Urothelium cell line (cell line): ENCODE results near the gene SYK.
"Not testable (repeated sequence)": the region's sequence is repeated elsewhere in the genome, so short reads cannot be mapped to it uniquely, and the experiment has no call there.

ENCODE experiments used
- DNase-seq: peaks from one replicate; pipeline ENCODE4 v3.0.0; 2011; ENCODE audit warnings: low spot score, mixed read lengths
- FAIRE-seq: peaks from 2 replicates; lab custom pipeline; 2011; peaks lifted over from hg19 to GRCh38; lab: Jason Lieb, UNC

SYK gene

DNA sequence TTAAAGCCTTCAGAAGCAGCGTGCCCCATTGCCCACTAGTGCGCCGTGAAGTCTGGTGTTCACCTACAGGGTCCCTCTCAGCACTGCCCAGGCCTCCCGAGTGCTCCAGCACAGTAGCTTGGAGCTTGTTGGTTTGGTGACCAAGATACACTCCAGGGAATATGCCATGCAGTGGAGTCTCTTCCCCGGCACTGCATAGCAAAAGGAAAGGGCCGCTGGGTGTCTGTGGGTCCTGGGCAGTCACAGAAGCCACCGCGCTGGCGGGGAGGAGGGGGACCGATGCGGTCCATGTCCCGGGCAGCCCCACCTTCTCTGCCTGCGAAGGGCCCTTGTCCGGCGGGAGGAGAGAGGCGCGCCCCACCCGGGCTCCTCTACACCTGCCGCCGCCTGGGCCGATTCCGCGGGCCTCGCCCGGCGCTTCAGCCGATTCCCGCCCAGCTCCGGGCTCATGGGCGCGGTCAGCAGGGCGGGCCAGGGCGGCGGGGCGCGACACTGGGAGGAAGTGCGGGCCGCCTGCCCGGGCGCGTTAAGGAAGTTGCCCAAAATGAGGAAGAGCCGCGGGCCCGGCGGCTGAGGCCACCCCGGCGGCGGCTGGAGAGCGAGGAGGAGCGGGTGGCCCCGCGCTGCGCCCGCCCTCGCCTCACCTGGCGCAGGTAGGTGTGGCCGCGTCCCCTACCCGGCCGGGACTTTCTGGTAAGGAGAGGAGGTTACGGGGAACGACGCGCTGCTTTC lies at the start of gene SYK:
Gene SYK, plus strand, starts transcription at position 579 of the 732 bp plus-strand sequence. CDS start 42,080 bp downstream, outside the sequence.
- DNase-seq: no peak
- no peak for FAIRE-seq

DNA sequence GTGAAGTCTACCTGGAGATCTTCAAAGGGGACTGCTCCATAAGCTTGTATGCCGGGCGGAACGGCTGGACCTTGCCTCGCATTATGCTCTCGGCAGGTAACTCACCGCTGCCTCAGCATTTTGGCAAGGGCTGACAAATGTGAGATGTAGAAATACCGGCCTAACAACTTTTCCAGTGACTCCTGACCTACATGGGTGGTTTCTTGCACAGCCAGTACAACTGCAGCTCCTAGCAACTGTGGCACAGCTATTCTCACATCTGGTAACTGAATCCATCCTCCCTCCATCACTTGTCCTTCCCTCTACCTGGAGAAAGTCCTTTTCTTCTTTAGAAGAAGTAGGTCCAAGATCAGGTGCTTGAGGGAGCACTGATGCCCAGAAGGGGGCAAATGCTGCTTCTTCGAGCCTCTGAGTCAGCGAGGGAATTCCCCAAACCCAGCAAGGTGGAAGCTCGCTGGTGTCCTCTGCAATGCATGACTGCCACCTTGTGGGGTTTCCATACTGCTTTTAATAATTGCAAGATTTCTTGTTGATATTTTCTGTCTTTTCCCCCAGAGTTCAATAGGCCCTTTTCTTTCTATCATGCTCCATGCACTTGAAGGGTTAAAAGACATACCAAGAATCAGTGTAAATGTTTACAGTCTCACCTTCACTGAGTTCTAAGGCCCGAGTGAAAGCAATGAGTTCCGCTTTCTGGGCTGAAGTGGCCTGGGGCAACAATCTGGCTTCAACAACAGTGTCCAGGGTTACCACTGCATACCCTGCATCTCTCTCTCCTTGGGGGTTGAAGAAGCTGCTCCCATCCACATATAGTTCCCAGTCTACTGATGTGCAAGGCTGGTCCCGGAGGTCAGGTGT lies 45.9 kb upstream of the SYK start:
- FAIRE-seq, DNase-seq: not testable (repeated sequence)

DNA sequence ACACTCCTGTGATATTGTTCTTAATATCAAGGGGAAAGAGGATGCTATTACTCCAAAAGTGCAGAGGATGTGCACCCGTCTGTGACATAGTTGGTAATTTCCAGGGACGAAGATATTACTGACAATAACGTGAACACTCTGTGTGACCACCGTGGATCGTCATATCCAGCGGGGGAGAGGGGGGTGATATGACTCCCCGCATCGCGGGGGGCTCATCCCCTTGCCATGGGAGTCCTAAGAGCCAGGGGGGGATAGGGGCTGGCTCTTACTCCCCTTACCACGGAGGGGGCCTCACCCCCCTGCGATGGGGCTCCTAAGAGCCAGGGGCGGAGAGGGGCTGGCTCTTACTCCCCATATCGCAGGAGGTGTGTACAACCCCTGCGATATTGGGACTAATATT lies 41.0 kb upstream of the SYK start:
- DNase-seq: not testable (repeated sequence)
- peak; percentile 78 for FAIRE-seq

DNA sequence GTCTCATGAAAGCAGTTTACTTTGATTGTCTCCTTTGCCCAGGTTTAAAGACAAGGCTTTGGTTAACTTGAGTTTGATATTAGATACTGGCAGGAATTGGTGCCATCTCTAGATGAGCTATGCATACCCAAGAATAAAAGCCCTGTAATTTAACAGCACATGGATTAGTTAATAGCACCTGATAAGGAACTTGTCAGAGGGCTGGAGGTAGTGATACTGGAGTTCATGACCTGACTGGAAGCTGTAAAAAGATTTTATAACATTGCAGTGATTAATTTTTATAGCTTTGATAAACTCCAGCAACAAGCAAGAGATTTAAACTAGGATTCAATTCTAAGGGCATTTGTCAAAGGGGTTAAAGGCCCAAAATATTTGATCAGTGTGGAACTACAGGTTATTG lies 34.9 kb upstream of the SYK start:
- no peak for FAIRE-seq
- DNase-seq: no peak

DNA sequence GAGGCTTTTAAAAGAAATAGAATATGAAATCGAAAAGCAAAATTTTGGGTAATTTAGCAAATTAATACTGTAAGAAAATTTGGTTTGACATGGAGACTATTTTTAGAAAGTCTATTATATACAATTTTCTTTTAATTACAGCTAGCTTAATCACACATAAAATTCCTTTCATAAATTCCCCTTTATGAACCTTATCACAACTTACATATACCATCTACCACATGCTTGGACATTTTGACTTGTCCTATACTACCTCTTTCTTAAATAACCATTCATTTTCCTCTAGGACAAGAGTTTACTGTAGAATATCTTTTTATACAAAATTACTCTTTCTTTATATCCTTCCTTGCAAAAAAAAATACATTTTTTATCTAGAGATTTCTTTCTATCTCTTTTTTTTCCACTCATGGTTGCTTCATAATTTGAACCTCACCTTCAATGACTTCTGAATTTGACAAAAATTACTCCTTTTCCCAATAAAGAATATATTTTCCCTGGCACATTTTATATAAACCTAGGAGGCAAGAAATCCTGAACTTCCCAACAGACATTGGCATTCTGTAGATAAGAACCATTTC lies 34.0 kb upstream of the SYK start:
- FAIRE-seq (no peak), DNase-seq (no peak)

DNA sequence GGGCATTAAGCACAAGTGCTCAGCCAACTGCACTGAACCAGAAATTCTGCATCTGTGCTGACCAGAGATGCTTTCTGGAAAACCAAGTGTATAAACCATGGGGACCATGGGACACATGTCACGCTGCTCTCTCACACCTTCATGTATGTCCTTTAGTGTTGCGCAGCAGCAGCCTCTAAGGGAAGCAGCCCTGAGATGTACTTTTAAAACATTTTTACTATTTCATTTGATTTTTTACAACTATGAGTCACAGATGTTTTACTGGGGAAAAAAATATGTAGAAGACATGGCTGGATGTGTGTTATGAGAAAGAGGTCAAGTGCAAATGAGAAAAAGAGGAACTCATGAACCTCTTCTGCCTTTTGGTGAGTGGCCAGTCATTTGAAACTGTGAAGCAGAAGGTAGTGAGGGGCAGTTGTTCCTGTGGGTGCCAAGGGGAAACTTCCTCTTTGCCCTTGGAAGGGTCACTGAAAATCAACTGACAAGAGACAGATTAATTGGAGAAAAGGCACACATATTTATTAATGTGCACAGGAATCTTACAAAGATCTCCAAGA lies 31.4 kb upstream of the SYK start:
- no peak for DNase-seq
- no peak for FAIRE-seq

DNA sequence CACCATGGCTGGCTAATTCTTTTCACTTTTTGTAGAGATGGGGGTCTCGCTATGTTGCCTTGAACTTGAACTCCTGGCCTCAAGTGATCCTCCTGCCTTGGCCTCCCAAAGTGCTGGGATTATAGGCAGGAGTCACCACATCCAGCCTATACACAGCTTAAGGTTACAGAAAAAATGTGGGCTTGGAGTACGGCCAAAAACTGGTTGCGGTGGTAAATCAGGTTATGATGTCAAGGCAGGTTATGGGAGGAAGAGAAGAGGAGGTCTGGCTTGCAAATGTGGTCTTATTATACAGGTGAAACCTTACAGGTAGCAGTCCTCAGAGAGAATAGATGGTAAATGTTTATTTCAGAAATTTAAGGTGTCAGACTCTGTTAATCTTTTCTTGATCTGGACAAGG lies 30.7 kb upstream of the SYK start:
- no peak for DNase-seq
- no peak for FAIRE-seq

DNA sequence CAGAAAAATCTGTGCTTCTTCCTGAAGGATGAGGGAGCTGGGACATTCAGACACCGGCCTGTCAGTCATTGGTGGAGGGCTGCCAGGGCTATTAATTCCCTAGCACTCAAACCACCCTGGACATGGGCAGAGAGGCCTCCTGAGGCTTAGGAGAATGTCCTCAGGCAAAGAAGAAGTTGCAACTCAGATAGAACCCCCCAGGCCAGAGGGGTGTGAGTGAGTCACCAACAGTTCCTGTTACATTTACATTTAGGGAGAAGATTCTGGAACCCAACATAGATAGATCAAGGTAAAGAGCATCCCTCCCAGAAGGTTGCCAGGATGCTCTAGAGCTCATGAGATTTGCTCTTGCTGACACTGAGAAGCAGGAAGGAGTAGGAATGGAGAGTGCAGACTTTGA lies 29.2 kb upstream of the SYK start:
- no peak for DNase-seq
- no peak for FAIRE-seq

DNA sequence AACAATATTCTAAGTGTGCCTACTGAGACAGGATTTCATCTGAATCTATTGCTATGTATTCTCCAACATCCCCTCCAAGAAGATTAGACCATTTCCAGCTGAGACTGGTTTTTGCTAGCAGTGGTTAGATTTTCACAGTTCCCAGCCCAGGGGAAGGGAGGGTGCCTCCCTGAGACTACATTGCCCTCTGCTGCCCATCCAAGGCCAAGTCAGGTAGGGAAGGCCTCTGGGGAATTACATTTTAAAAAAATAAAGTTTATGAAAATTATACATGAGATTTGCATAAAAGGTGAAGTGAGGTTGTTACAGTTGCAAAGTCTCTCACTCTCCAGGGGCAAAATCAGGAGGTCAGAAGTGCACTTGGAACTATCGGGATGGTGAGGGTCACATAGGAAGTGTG lies 28.0 kb upstream of the SYK start:
- DNase-seq (peak; percentile 50), FAIRE-seq (no peak)

DNA sequence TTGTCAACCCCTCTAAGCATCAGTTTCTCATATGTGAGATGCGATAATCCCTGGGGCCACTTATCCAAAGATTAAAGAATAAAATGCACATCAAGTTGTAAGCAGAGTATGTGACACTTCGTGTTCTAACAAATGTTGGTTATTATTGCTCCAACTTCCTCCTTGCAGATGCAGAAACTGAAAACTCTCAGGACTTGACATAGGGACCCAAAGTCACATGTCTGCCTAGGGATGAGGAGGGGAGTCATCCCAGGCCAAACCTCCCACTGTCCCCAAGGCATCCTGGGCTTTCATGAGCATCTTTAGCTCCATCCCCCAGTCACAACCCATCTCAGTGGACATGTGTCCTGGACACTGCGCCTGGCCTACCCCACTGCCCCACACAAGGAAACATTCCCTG lies 27.5 kb upstream of the SYK start:
- DNase-seq (no peak), FAIRE-seq (no peak)

DNA sequence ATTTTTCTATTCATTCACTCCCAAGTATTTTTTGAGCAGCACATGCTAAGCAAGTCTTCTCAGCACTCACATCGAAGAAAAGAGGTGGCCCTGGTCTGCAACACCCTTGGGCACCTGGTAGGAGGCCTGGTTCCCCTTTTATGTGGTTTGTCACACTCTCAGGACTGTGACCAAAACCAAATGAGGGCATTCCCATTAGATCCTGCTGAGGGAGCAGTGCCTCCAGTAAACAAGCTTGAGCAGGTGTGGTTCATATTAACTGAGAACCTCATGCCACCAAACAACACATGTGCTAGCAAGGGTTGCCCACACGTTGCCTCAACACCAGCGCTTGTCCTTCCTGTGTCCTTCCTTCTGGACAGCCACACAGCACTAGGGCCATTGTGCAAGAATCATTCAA lies 26.9 kb upstream of the SYK start:
- FAIRE-seq: no peak
- DNase-seq: no peak

DNA sequence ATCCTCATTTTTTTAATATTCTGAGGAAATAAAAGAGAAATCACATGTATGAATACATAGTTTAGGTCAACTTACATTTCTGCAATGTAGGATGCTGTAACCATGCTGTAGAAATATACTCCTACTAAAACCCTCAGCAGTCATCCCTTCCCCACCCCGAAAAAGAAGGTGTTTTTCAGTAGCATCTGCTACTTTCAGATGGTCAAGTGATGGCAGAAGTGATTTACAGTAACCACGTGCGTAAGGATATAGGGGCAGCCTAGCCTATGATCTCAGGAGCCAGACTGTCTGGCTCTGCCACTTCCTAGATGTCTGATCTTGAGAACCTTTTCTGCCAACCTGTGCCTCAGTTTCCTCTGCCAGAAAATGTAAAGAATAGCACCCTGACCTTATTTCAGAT lies 26.0 kb upstream of the SYK start:
- DNase-seq: no peak
- FAIRE-seq: no peak

DNA sequence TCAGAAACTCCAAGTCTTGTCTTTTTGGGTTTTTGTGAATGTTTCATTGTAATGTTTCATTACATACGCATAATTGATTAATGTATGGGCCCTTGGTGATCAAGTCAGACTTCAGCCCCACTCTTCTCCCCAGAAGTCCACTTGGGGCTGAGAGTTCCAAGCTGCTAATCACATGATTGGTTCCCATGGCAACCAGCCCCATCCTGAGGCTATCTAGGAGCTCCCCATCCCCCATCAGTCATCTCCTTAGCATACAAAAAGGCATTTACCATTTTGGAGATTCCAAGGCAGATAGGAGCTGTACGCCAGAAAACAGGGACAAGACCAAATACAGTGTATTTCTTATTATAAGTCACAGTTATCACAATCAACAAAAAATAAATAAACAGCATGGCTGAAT lies 22.9 kb upstream of the SYK start:
- DNase-seq: no peak
- FAIRE-seq: no peak

DNA sequence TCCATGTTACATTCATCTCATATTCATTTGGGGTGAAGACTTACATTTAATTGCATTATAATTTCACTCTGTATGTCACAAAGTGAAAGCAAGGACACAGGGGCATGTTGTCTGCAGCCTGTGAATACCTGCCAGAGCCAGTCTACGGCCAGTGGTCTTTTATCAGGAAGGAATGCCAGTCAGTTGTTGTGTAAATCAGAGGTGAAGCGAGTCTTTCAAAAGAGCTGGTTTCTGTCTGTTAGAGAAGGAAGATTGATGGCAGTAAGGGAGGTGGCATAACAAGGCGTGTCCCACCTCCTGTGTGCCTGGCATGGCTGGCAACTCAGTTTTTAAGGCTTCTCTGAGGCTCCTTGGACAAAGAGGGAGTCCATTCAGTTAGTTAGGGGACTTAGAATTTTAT lies 18.1 kb upstream of the SYK start:
- FAIRE-seq: no peak
- DNase-seq: no peak

DNA sequence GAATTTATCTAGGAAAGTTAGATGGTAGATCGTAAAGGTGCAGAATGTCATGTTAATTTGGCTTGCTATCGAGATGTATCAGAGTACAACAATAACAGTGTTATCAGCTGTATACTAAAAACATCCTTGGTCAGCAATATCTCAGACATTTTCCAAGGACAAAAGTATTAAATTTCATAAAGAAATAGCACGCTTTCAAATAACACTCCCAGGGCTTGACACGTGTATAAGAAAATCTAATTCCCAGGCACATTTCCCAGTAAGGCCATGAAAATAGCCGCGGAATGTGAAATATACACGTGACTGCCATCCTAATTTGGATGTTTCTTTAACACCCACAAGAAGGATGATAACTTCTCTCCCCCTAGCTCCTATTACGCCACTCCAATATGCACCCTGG lies 17.7 kb upstream of the SYK start:
- DNase-seq: no peak
- FAIRE-seq: no peak

DNA sequence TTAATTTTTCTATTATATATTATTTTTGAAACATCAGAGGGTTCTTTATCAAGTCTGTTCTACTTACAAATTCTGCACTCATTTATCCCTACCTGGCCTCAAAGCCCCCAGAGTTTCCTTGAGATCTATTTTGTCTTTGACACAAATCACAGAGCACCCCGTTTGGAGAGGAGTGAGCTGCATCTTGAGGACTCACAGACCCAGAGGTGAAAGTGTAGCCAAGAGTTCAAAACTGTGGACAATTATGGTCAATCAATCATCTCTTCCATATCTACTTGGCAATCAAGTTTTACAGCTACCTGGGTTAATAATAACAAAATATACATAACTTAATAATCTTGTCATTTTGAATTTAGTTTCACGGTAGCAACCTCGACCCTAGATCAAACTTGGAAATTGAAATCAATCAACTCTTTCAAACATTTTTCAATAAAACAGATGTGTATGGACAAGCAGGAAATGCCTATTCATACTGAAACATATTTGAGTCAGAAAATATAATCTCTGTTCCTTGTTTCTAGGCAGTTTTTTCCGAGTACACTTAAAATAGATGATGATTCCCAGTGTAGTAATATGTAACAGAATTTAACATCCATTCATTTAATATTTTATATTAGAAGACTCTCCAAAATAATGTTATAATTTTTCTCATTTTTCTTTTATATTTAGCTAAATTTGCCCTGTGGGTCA lies 13.7 kb upstream of the SYK start:
- no peak for FAIRE-seq

DNA sequence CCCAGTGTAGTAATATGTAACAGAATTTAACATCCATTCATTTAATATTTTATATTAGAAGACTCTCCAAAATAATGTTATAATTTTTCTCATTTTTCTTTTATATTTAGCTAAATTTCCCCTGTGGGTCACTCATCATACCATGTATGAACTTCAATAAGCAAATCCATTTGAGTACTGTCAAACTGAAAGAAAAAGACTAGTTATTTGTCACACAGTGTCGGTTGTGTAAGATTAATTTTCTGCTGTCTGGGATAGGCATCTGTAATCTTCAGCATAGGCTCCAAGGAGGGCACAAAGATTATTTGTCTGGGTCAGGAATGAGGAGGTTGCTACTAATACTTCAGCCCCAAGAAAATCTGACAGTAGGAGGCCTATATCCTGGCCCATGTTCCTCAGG lies 13.1 kb upstream of the SYK start:
- DNase-seq, FAIRE-seq: not testable (repeated sequence)

More for the DNA sequence above, 13.7 kb upstream of the SYK start:
- no peak for DNase-seq

DNA sequence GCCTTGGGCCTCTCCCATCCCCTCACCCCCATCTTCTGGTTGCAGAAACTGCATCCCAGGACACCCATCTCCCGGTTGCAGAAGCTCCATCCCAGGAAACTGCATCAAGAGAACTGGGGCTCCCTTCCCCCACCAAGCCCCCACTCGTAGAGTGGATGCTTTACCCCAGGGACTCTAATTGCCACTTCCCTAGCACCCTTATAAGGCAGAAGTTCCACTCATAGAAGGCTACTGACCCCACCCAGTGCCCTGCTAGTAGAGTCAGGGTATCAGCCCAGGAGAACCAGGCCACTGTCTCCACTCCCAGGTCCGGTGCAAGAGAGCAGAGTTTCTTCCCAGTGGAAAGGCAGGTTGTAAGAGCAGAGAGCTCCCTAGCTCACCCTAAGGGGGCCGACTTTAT lies 12.2 kb upstream of the SYK start:
- FAIRE-seq (no peak), DNase-seq (no peak)

DNA sequence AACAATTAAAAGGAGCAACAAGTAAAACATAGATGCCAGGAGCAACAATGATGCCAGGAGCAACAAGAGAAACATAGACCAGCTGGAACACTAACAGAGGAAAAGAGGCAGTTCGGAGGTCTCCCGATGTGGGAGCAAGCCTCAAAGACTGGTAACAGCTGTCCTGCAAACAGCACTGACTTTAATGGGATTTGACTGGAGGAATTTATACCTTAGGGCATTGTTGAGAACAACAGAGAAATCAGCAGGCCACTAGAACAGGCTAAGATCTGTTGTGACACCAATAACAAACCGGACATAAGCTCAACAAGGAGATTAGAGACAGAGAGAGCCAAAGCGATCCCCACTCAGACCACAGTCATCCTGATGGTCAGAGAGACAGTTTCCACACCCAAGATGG lies 11.8 kb upstream of the SYK start:
- DNase-seq (no peak), FAIRE-seq (no peak)

DNA sequence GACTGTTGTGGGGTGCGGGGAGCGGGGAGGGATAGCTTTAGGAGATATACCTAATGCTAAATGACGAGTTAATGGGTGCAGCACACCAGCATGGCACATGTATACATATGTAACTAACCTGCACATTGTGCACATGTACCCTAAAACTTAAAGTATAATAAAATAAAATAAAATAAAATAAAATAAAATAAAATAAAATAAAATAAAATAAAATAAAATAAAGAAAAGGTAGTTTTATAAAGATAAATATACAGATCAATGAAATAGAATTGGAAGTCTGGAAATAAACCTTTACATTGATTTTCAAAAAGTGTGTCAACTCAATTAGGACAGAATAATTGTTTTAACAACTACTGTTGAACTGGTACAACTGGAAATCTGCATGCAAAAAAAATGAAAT lies 8.6 kb upstream of the SYK start:
- not testable (repeated sequence) for DNase-seq, FAIRE-seq

DNA sequence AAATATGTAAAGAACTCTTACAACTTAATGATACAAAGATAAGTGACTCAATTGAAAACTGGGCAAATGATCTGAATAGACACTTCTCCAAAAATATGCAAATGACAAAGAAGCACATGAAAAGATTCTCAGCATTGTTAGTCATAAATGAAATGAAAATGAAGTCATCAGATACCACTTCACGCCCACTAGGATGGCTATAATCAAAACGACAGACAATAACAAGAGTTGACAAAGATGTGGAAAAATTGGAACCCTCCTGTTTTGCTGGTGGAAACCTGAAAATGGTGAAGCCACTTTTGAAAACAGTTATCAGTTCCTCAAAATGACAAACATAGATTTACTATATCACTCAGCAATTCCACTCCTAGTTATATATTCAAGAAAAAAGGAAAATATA lies 7.9 kb upstream of the SYK start:
- no peak for DNase-seq

More for the DNA sequence above, 7.9 kb upstream of the SYK start:
- no peak for FAIRE-seq
